Muscle of arm (tissue), 14 donors: Measurements from ENCODE around the gene NEMP2. TPM values are rescaled to one million over a fixed set of nuclear protein-coding genes. Genes with fewer than 3 reads are reported as not detected.

ENCODE experiments used
- DNase-seq: peaks from one replicate; pipeline ENCODE4 v3.0.0-alpha.2; 2013
- long read RNA-seq, 11 donors: transcript quantifications; one replicate each; lab custom pipeline, GENCODE V29; 2026
- polyA plus RNA-seq, 12 donors: library from polyadenylated mRNA; unstranded; fragments of 120-200 nt; gene quantifications; one replicate each; pipeline ENCODE4 v1.2.1, GENCODE V29; 2013; ENCODE audit not compliant: insufficient read length in 12 of 12

The NEMP2 gene, protein sequence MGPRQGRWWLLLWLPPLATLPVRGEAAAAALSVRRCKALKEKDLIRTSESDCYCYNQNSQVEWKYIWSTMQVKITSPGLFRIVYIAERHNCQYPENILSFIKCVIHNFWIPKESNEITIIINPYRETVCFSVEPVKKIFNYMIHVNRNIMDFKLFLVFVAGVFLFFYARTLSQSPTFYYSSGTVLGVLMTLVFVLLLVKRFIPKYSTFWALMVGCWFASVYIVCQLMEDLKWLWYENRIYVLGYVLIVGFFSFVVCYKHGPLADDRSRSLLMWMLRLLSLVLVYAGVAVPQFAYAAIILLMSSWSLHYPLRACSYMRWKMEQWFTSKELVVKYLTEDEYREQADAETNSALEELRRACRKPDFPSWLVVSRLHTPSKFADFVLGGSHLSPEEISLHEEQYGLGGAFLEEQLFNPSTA
- 10 to 100 TPM in 1 of 12 donors, 1 to 10 TPM in 10, not detected in 1; 6.3 to 10.5 (median 7.2) TPM for polyA plus RNA-seq
- long read RNA-seq, donor 1, partial matches to known transcripts: 0 of 7 reads
- long read RNA-seq, donor 1, other reads (novel, unspliced or antisense): 7 of 7 reads
- long read RNA-seq, donor 2: 0 reads
- long read RNA-seq, donor 3: 0 reads
- long read RNA-seq, donor 4: 0 reads
- long read RNA-seq, donor 5, full-length matches to known transcripts: 1 of 1 reads
- long read RNA-seq, donor 5, partial matches to known transcripts: 0 of 1 reads
- long read RNA-seq, donor 5, other reads (novel, unspliced or antisense): 0 of 1 reads
- long read RNA-seq, donor 6: 0 reads
- long read RNA-seq, donor 7: 0 reads
- long read RNA-seq, donor 8: 0 reads
- long read RNA-seq, donor 9: 0 reads
- long read RNA-seq, donor 10, full-length matches to known transcripts: 1 of 1 reads
- long read RNA-seq, donor 10, partial matches to known transcripts: 0 of 1 reads
- long read RNA-seq, donor 10, other reads (novel, unspliced or antisense): 0 of 1 reads
- long read RNA-seq, donor 11, partial matches to known transcripts: 0 of 5 reads
- long read RNA-seq, donor 11, other reads (novel, unspliced or antisense): 5 of 5 reads

- DNase-seq: peak; percentile 87
Measured at GRCh38 chr2:190534310-190535120, at the start of gene NEMP2. TSS of gene NEMP2 (minus strand) at chr2:190534722. CDS start at chr2:190534655, 67 bp downstream.

- DNase-seq: peak; percentile 22
Measured at GRCh38 chr2:190583507-190584337, 49.2 kb upstream of the NEMP2 start.

GRCh38 chr2:190582736-190583506 lies 48.4 kb upstream of the NEMP2 start:
- peak; percentile 24 for DNase-seq

GRCh38 chr2:190582019-190582418 lies 47.5 kb upstream of the NEMP2 start:
- no peak for DNase-seq

- no peak for DNase-seq
Measured at GRCh38 chr2:190579915-190580846, 45.7 kb upstream of the NEMP2 start.

- DNase-seq: no peak
Measured at GRCh38 chr2:190579058-190579410, 44.5 kb upstream of the NEMP2 start.

DNA sequence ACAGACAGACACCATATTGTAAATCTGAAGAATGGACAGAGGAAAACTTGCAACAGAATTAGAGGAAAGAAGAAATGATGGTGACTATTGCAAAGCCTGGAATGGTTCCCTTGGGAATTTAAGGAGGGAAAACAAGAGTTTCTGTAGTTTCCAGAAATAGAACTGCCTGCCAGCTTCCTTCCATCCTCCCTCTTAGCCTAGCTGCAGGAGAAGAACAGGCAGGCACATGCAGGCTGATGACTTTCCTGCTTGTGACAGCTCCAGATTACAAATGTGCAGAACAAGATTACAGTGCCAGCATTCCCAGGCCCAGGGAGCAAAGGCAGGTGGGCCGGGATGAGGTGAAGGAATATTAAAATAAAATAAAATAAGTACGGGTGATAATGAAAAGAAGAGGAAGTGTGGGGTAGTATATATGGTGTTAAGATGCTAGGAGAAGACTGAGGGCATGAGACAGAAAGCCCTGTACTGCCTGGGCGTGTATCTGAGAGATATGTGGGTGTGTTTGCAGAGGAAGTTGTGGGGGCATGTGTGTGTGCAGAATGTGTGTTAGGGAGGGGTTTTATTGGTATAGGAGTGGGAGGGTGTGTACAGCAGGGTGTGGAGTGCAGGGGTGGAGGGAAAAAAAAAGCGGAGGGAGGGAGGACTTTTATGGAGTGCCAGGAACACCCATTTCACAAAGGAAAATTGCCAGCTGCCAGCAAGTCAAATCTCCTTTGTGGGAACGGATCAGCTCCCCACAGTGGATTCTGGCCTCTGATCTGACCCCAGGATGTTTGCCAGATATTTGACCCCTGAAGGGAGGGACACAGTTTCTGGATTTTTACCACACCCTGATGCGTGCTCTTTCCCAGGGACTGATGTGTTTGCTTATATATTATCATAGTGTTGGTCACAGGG lies 43.9 kb upstream of the NEMP2 start:
- DNase-seq: peak; percentile 21

DNA sequence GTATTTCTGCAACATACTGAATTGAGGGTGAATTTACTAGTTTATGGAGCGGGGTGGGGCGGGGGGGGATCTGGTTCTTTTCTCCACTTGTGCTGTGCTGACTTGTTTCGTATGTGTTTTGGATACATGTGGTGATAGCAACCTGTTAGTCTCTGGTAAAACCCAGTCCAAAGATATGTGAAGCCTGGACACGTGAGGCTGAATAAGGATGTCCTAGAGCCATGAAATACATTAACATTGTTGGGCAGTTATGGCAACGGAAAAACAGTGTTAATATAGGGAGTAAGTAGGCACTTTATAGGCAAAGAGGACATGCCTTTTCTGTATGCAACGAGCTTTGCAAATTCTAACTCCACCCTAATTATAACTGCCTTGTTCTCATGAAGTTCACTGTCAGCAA lies 42.1 kb upstream of the NEMP2 start:
- DNase-seq: no peak

GRCh38 chr2:190575263-190575662 lies 40.7 kb upstream of the NEMP2 start:
- no peak for DNase-seq

GRCh38 chr2:190574169-190574568 lies 39.6 kb upstream of the NEMP2 start:
- DNase-seq: no peak

- no peak for DNase-seq
Measured at GRCh38 chr2:190572246-190572645, 37.7 kb upstream of the NEMP2 start.

- DNase-seq: no peak
Measured at GRCh38 chr2:190571686-190572085, 37.2 kb upstream of the NEMP2 start.

DNA sequence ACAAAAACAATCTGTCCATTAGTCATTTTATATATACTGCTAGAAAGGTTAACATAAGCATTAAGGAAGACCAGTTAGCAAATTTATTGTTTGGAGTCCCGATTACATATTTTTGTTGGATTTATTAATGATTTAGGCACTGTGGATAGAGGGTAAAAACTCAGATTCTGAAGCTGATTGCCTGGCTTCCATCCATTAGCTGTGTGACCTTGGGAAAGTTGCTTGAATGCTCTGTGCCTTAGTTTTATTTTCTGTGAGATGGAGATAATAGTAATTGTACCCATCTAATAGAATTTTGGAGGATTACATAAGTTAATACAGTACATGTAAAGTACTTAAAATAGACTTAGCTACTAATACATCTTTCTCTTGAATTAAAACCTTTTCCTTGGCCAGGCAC lies 36.3 kb upstream of the NEMP2 start:
- DNase-seq: no peak

- DNase-seq: no peak
Measured at GRCh38 chr2:190569994-190570755, 35.7 kb upstream of the NEMP2 start.

GRCh38 chr2:190564838-190565237 lies 30.3 kb upstream of the NEMP2 start:
- DNase-seq: no peak

DNA sequence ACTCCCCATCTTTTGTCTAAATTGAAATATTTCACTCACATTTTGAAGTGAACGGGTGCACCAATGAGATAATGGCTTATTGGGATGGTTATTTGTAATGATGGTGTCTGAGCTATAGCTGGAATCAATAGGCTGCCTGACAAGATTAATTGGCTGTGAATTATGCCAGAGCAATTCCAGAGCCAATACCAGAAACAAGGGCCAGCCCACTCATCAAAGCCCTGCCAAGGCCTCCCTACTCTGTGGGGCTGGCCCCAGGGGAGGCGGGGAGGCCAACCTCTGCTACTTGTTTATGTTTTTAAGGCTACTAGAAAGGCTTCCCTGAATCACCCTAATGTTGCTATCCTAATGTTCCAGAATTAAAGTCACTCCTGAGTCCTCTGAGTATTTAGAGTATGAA lies 29.1 kb upstream of the NEMP2 start:
- no peak for DNase-seq

- DNase-seq: no peak
Measured at GRCh38 chr2:190563109-190563508, 28.6 kb upstream of the NEMP2 start.
